H1 (cell line): Measurements from ENCODE around the gene BRMS1L. TPM values are rescaled to one million over a fixed set of nuclear protein-coding genes. Genes with fewer than 3 reads are reported as not detected.

ENCODE experiments used
- CTCF ChIA-PET: fragments of 300-600 bp; sonication (Branson Sonifier 250); formaldehyde crosslinking; loops from one replicate; lab custom pipeline; 2021; ENCODE audit not compliant: partially characterized antibody; lab: Charles Lee
- POLR2A ChIA-PET: fragments of 300-600 bp; sonication (Branson Sonifier 250); formaldehyde crosslinking; loops from one replicate; lab custom pipeline; 2021; ENCODE audit warnings: inconsistent platforms; ENCODE audit not compliant: partially characterized antibody; lab: Charles Lee
- DNase-seq, 2 experiments: peaks; one replicate each; pipeline versions ENCODE4 v3.0.0 to v3.0.0-alpha.2; 2010 to 2022; ENCODE audit warnings: low spot score in 2 of 2, low read depth in 1 of 2, mixed read lengths in 1 of 2
- FAIRE-seq: peaks from 2 replicates; lab custom pipeline; 2011; peaks lifted over from hg19 to GRCh38; lab: Jason Lieb, UNC
- H2AFZ ChIP-seq: 2 replicates; pipeline ENCODE4 v1.8.1; 2012; ENCODE audit warnings: low read length, inconsistent platforms
- H2AK5ac ChIP-seq: 2 replicates; pipeline ENCODE4 v1.6.1; 2013; ENCODE audit warnings: low read depth, low read length
- H2BK120ac ChIP-seq: replicated peaks from 2 replicates; pipeline ENCODE3; 2013; ENCODE audit warnings: low read depth, low read length, inconsistent platforms
- H2BK12ac ChIP-seq: 2 replicates; pipeline ENCODE4 v1.6.1; 2013; ENCODE audit warnings: low read depth, low read length
- H2BK15ac ChIP-seq: 2 replicates; pipeline ENCODE4 v1.6.1; 2013; ENCODE audit warnings: low read length
- H2BK20ac ChIP-seq: 2 replicates; pipeline ENCODE4 v1.6.1; 2013; ENCODE audit warnings: low read length
- H2BK5ac ChIP-seq: 2 replicates; pipeline ENCODE4 v1.6.1; 2013; ENCODE audit warnings: low read depth, low read length
- H3K14ac ChIP-seq: 2 replicates; pipeline ENCODE4 v1.6.1; 2013; ENCODE audit warnings: inconsistent platforms; ENCODE audit not compliant: insufficient read length
- H3K18ac ChIP-seq: 2 replicates; pipeline ENCODE4 v1.6.1; 2013; ENCODE audit warnings: low read length; ENCODE audit errors: extremely low read depth
- H3K23ac ChIP-seq: 2 replicates; pipeline ENCODE4 v1.6.1; 2013; ENCODE audit warnings: inconsistent platforms; ENCODE audit not compliant: insufficient read length
- H3K23me2 ChIP-seq: 2 replicates; pipeline ENCODE4 v1.6.1; 2013; ENCODE audit warnings: low read depth, low read length
- H3K27ac ChIP-seq: 2 replicates; pipeline ENCODE4 v1.6.1; 2011; ENCODE audit warnings: low read depth, low read length, inconsistent platforms
- H3K27me3 ChIP-seq, 4 experiments: replicated peaks in 1 of 4; 1 replicate in 1 of 4; 2 replicates in 3 of 4; pipeline versions ENCODE4 v1.6.1 to v1.8.1; 2011 to 2013; ENCODE audit warnings: low read length in 3 of 4, mild to moderate bottlenecking in 3 of 4, inconsistent platforms in 2 of 4, mixed read lengths in 2 of 4, moderate library complexity in 1 of 4; ENCODE audit not compliant: control insufficient read depth in 3 of 4, insufficient read depth in 3 of 4; ENCODE audit errors: extremely low read depth in 1 of 4
- H3K36me3 ChIP-seq, 4 experiments: 2 replicates each; pipeline versions ENCODE4 v1.6.1 to v1.8.1; 2011 to 2013; ENCODE audit warnings: mild to moderate bottlenecking in 4 of 4, low read length in 3 of 4, moderate library complexity in 2 of 4, control low read depth in 1 of 4, inconsistent platforms in 1 of 4; ENCODE audit not compliant: insufficient read depth in 4 of 4, control insufficient read depth in 2 of 4
- H3K4ac ChIP-seq: replicated peaks from 2 replicates; pipeline ENCODE3; 2013; ENCODE audit warnings: low read length, low read depth, mixed read lengths, inconsistent platforms; ENCODE audit not compliant: insufficient read length
- H3K4me1 ChIP-seq, 4 experiments: replicated peaks in 1 of 4; 1 replicate in 1 of 4; 2 replicates in 3 of 4; pipeline versions ENCODE4 v1.6.1 to v1.8.1; 2011 to 2013; ENCODE audit warnings: low read length in 3 of 4, inconsistent platforms in 2 of 4, mixed read lengths in 1 of 4; ENCODE audit not compliant: insufficient read depth in 4 of 4, control insufficient read depth in 3 of 4
- H3K4me2 ChIP-seq, 2 experiments: 2 replicates each; pipeline versions ENCODE4 v1.6.1 to v1.8.1; 2011 to 2013; ENCODE audit warnings: low read depth in 2 of 2, low read length in 2 of 2, control low read depth in 1 of 2, inconsistent platforms in 1 of 2, mild to moderate bottlenecking in 1 of 2; ENCODE audit not compliant: insufficient read depth in 1 of 2
- H3K4me3 ChIP-seq, 4 experiments: fragments of 200-600, 300-600 bp in 1 of 4; sonication (generic), shearing (Covaris generic), sonication (Bioruptor Twin) in 1 of 4; 2 replicates each; pipeline versions ENCODE4 v1.5.1 to v1.8.1; 2011 to 2016; ENCODE audit warnings: low read length in 4 of 4, low read depth in 3 of 4, control low read depth in 2 of 4, inconsistent platforms in 2 of 4, mild to moderate bottlenecking in 2 of 4, mixed read lengths in 1 of 4, moderate library complexity in 1 of 4; ENCODE audit not compliant: insufficient read depth in 2 of 4; ENCODE audit errors: extremely low read depth in 1 of 4
- H3K56ac ChIP-seq: replicated peaks from 2 replicates; pipeline ENCODE3; 2013; ENCODE audit warnings: low read depth, mild to moderate bottlenecking, mixed read lengths, low read length, inconsistent platforms; ENCODE audit not compliant: insufficient read length
- H3K79me1 ChIP-seq: 2 replicates; pipeline ENCODE4 v1.6.1; 2013; ENCODE audit warnings: low read depth, low read length, control low read depth
- H3K79me2 ChIP-seq, 2 experiments: 2 replicates each; pipeline versions ENCODE4 v1.6.1 to v1.8.1; 2012 to 2013; ENCODE audit warnings: low read length in 2 of 2, mild to moderate bottlenecking in 2 of 2, inconsistent platforms in 1 of 2; ENCODE audit not compliant: insufficient read depth in 2 of 2, control insufficient read depth in 1 of 2
- H3K9ac ChIP-seq, 4 experiments: replicated peaks in 1 of 4; 1 replicate in 1 of 4; 2 replicates in 3 of 4; pipeline versions ENCODE4 v1.6.1 to v1.8.1; 2011 to 2013; ENCODE audit warnings: low read depth in 3 of 4, low read length in 3 of 4, control low read depth in 2 of 4, mild to moderate bottlenecking in 2 of 4, moderate library complexity in 2 of 4, inconsistent platforms in 1 of 4; ENCODE audit errors: extremely low read depth in 1 of 4
- H3K9me3 ChIP-seq, 2 experiments: 2 replicates each; pipeline versions ENCODE4 v1.6.1 to v1.8.1; 2012 to 2013; ENCODE audit warnings: mild to moderate bottlenecking in 2 of 2, moderate library complexity in 2 of 2, control low read depth in 1 of 2, inconsistent platforms in 1 of 2, low read depth in 1 of 2, low read length in 1 of 2, mixed read lengths in 1 of 2; ENCODE audit not compliant: insufficient read depth in 2 of 2
- H4K20me1 ChIP-seq, 2 experiments: replicated peaks in 1 of 2; 2 replicates each; pipeline versions ENCODE3 to v1.8.1; 2011 to 2013; ENCODE audit warnings: inconsistent platforms in 2 of 2, low read length in 2 of 2, mild to moderate bottlenecking in 1 of 2; ENCODE audit not compliant: insufficient read depth in 2 of 2, control insufficient read depth in 1 of 2
- H4K5ac ChIP-seq: 2 replicates; pipeline ENCODE4 v1.6.1; 2013; ENCODE audit warnings: low read length, low read depth, mixed read lengths, inconsistent platforms; ENCODE audit not compliant: insufficient read length
- H4K8ac ChIP-seq: 2 replicates; pipeline ENCODE4 v1.8.0; 2013; ENCODE audit warnings: mild to moderate bottlenecking, moderate library complexity, low read length, inconsistent platforms; ENCODE audit not compliant: insufficient read depth; ENCODE audit errors: extremely low read depth
- H4K91ac ChIP-seq: replicated peaks from 2 replicates; pipeline ENCODE3; 2013; ENCODE audit warnings: low read length, mixed read lengths, inconsistent platforms; ENCODE audit not compliant: insufficient read length
- ASH2L ChIP-seq: fragments of 200-600, 300-600 bp; sonication (generic); IDR thresholded peaks from one replicate; pipeline ENCODE4 v1.7.1; 2017; ENCODE audit warnings: low read length
- CREB1 ChIP-seq: IDR thresholded peaks from 2 replicates; pipeline ENCODE4 v1.6.1; 2012; ENCODE audit warnings: inconsistent platforms
- RXRA ChIP-seq: IDR thresholded peaks from 2 replicates; pipeline ENCODE4 v1.6.1; 2011; ENCODE audit warnings: low read depth, mild to moderate bottlenecking, low read length, moderate library complexity; ENCODE audit not compliant: insufficient read depth
- TAF7 ChIP-seq: optimal IDR thresholded peaks from 2 replicates; pipeline ENCODE3; 2011; ENCODE audit warnings: low read depth, mild to moderate bottlenecking, inconsistent platforms, low read length, moderate library complexity, borderline replicate concordance
- WGBS, 2 experiments: shearing (Covaris generic) in 1 of 2; methylation state at CpG; one replicate each; pipeline versions ENCODE4 v1.1.6 to v1.1.7; 2013 to 2015; ENCODE audit warnings: low lambda C conversion rate in 2 of 2, mixed read lengths in 2 of 2, inconsistent platforms in 1 of 2, low coverage in 1 of 2, missing lambda C conversion rate in 1 of 2; ENCODE audit not compliant: insufficient replicate concordance in 2 of 2, insufficient coverage in 1 of 2, insufficient read length in 1 of 2; ENCODE audit errors: extremely low coverage in 1 of 2, missing lambda C conversion rate in 1 of 2; 5-methylcytosine and 5-hydroxymethylcytosine counted together
- polyA plus RNA-seq, 7 experiments: library from polyadenylated mRNA; depleted of rRNA in 3 of 7; stranded (reverse) in 5 of 7; unstranded in 2 of 7; fragments of >200 nt in 5 of 7; fragments of 200-250 nt in 2 of 7; gene quantifications; 1 replicate in 5 of 7; 2 replicates in 1 of 7; 4 replicates in 1 of 7; pipeline versions ENCODE4 v1.2.1 to v1.2.3, GENCODE V29; 2011 to 2013; ENCODE audit warnings: missing spikeins in 2 of 7, mixed read lengths in 2 of 7
- total RNA-seq: library from RNA; stranded (reverse); fragmentation: NEBNext Ultra II Directional; extraction: Animal tissue kit (Norgen Biotek cat#: 25700); gene quantifications from 2 replicates; pipeline ENCODE4 v1.2.1, GENCODE V29; 2021

The BRMS1L gene
- total and polyA plus RNA-seq, 2 of the 8 experiments (the other 6 are each of a cell fraction or from before 2014, with no cell fraction given), result 4.4 to 10.9 TPM

- Histone ChIP-seq H2BK12ac (no peak overlapping the region), H4K91ac (no peak overlapping the region), H3K4ac (no peak overlapping the region), H3K36me3 (peaks cover 0 to 6% (median 3%) of the 10 kb centered on the region in 4 experiments; a peak in 2 of 8 replicates), H3K4me3 (peak overlapping the region in 3 of 4 experiments; percentile 88 to 90 (median 89); a peak in 6 of 8 replicates), H2BK120ac (no peak overlapping the region), H4K5ac (no peak overlapping the region), H3K23me2 (peaks cover 6% of the 10 kb centered on the region; the same call in 1 of the 2 replicates), H4K8ac (no peak overlapping the region), H2BK15ac (no peak overlapping the region), H3K18ac (no peak overlapping the region), H2AK5ac (no peak overlapping the region), H3K27me3 (no peaks in the 10 kb centered on the region), H2BK20ac (no peak overlapping the region), H4K20me1 (peaks cover 0 to 1% of the 10 kb centered on the region in 2 experiments), H3K79me1 (peaks cover 2% of the 10 kb centered on the region; the same call in 1 of the 2 replicates), H3K79me2 (peaks cover 0 to 26% of the 10 kb centered on the region in 2 experiments; a peak in 2 of 4 replicates), H3K4me1 (peaks cover 0 to 3% (median 0%) of the 10 kb centered on the region in 4 experiments; a peak in 3 of 7 replicates), H3K27ac (no peak overlapping the region), H2AFZ (no peak overlapping the region), H3K56ac (no peak overlapping the region), H2BK5ac (no peak overlapping the region), H3K9ac (no peak overlapping the region; a peak in 1 of 7 replicates), H3K4me2 (peak overlapping the region; percentile 46 to 78), H3K23ac (no peak overlapping the region), H3K9me3 (no peaks in the 10 kb centered on the region), H3K14ac (no peak overlapping the region)
- 86% methylated on average over 11 of the region's 11 CpGs; no CpG with 5 or more reads in 1 of the 2 experiments for WGBS, 2 experiments
- POLR2A ChIA-PET, result no interaction called here
- no peak for DNase-seq
- no peak for FAIRE-seq
- no peak for TF ChIP-seq TAF7
- TF ChIP-seq CREB1, result no peak
- TF ChIP-seq RXRA, result no peak
- no peak for TF ChIP-seq ASH2L
- CTCF ChIA-PET, result interaction anchor here (0.6 to 2.9 kb wide), 4 partner anchors 10 to 242 kb away, joined by 4 to 18 read pairs (median 5); no protein-coding TSS in a partner anchor
These were observed 1.7 kb downstream of the BRMS1L start for GRCh38 chr14:35827678-35828472.
